WI38 (cell line): ENCODE data around the gene PROK1.

Experiments
- H3K4me3 ChIP-seq: 2 replicates; pipeline ENCODE4 v1.5.1; 2011; ENCODE audit warnings: low read depth, mild to moderate bottlenecking, control low read depth, low read length
- TF ChIP-seq, protein P1 (sequence below): IDR thresholded peaks from 2 replicates; pipeline ENCODE4 v1.5.1; 2012; ENCODE audit warnings: low read depth, mild to moderate bottlenecking, control low read depth, low read length

Gene PROK1

DNA sequence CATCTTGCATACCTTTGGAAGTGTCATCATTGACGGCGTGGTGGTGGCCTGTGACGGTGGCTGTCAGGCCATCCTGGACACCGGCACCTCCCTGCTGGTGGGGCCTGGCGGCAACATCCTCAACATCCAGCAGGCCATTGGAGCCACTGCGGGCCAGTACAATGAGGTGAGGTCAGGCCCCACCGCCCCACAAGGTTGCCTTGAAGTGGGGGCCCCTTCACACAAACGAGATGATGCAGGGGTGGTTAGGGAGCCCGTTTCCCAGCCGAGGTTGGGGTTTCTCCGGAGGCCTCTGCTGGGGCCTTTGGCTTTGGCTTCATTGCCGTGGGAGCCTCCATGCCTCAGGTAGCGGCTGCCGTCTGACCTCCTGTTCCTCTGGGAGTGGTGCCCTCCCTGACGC is 38.5 kb downstream of the PROK1 start:
- no peak overlapping the region for H3K4me3 ChIP-seq
- TF ChIP-seq, protein P1, sequence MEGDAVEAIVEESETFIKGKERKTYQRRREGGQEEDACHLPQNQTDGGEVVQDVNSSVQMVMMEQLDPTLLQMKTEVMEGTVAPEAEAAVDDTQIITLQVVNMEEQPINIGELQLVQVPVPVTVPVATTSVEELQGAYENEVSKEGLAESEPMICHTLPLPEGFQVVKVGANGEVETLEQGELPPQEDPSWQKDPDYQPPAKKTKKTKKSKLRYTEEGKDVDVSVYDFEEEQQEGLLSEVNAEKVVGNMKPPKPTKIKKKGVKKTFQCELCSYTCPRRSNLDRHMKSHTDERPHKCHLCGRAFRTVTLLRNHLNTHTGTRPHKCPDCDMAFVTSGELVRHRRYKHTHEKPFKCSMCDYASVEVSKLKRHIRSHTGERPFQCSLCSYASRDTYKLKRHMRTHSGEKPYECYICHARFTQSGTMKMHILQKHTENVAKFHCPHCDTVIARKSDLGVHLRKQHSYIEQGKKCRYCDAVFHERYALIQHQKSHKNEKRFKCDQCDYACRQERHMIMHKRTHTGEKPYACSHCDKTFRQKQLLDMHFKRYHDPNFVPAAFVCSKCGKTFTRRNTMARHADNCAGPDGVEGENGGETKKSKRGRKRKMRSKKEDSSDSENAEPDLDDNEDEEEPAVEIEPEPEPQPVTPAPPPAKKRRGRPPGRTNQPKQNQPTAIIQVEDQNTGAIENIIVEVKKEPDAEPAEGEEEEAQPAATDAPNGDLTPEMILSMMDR: no peak

DNA sequence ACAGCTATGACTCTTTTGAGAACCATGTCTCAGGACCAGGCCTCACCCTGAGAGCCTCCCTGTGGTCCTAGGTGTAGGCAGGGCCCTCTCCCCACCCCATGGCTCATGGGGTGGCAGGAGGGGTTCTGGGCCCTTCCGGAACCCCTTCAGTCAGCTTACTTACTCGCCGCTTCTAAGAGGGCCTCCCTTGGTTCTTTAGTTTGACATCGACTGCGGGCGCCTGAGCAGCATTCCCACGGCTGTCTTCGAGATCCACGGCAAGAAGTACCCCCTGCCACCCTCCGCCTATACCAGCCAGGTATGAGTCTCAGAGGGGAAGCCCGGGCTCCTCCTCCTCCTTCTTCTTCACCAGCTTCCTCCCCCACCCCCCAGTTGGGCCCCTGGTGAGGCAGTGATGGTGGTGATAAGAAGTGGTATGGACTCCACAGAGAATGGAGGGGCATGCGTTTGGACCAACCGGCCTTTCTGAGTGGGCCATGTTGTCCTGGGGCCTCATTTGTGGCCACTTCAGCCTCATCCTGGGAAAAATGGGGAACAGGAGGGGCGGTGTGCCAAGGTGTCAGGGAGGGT is 39.1 kb downstream of the PROK1 start:
- no peak overlapping the region for H3K4me3 ChIP-seq
- TF ChIP-seq, protein P1: no peak

DNA sequence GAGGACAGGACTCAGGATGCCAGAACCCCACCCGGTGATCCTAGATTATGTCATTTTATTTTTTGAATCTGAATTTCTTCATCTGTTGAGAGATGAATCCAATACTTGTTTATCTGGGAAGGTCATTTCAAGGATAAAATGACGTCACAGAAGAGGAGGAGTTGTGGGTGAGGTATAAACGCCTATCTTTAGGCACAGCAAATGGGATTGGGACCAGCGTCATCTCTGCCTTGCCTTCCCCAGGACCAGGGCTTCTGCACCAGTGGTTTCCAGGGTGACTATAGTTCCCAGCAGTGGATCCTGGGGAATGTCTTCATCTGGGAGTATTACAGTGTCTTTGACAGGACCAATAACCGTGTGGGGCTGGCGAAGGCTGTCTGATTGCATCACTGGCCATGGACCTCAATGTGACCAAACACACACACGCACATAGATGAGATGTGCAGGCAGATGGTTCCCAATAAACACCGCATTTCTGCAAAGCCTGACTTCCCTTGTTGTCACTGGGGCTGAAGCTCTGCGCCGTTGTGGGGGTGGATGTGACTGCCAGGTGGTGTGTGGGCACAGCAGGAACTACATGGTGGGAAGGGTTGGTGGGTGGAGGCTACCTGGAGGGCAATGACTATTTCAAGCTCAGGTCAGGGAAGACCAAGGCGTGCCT is 40.0 kb downstream of the PROK1 start:
- H3K4me3 ChIP-seq: no peak overlapping the region
- TF ChIP-seq, protein P1: no peak

DNA sequence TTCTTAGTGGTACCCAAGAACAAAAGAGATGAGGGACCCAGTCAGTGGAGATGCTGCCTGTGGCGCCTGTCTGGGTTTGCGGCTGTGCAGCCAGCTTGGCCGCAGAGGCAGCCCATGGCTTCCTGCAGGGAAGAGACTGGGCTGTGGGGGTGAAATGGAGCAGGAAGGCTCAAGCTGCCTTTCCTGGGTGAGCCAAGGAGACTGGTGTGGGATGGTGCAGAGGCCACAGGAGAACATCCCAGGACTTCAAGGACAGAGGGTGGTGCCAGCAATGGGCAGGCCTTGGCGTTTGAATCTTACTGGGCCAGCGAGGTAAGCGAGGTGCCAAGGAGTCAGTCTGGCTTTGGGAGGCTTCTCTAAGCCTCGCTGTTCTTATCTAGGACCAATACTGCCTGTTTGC is 41.6 kb downstream of the PROK1 start:
- TF ChIP-seq, protein P1: no peak

DNA sequence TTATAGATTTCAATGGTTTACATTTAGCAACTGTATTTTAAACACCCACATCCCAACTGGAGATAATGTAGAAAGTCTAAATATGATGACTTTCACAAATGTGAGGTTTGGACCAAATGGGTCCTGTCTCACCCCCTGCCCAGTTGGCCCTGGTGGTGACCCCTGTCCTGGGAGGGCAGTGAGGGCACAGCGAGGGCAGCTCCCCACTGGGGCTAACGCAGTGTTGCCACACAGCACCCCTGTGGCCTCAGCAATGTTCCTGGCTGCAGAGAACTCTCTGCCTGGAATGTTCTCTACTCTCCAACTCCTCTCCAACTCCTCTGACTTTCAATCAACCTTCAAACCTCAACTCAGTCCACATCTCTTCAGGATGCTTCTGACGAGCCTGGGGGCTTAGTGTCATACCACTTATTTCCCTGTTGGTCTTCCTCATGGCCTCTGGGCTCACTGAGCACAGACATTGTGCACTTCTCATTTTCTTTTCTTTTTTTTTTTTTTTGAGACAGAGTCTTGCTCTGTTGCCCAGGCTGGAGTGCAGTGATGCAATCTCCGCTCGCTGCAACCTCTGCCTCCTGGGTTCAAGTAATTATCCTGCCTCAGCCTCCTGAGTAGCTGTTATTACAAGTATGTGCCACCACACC is 42.2 kb downstream of the PROK1 start:
- TF ChIP-seq, protein P1: no peak
- H3K4me3 ChIP-seq: no peak overlapping the region

More for the DNA sequence above, 41.6 kb downstream of the PROK1 start:
- no peak overlapping the region for H3K4me3 ChIP-seq

DNA sequence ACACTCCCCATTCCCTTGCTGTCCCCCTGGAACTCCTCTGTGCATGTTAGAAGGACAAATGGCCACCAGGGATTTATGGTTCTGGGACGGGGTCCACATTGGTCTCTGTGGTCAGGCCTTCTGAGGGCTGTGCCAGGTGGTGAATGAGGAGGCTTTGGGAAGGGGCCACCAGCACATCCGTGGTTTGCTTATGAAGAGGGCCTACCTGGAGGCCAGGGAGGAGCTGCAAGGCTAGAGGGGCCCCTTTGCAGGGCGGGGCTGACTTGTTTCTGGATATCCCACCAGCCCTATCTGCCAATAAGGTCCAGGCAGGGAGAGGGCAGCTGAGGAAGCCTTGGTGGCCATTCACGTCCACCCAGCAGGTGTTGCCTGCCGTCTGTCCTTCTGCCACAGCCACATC is 43.1 kb downstream of the PROK1 start:
- TF ChIP-seq, protein P1: no peak
- H3K4me3 ChIP-seq: no peak overlapping the region
